Right hindlimb (tissue), 1 donor: ENCODE results near the gene IL17RA.

Source experiments
- DNase-seq: peaks from one replicate; pipeline ENCODE4 v3.0.0-alpha.2; 2018

IL17RA gene

GRCh38 chr22:17106785-17107546, 22.2 kb downstream of the IL17RA start:
- DNase-seq = no peak

GRCh38 chr22:17107547-17107810, 22.7 kb downstream of the IL17RA start:
- no peak for DNase-seq

GRCh38 chr22:17108256-17109112, 23.7 kb downstream of the IL17RA start:
- DNase-seq = no peak

GRCh38 chr22:17109113-17109865, 24.5 kb downstream of the IL17RA start:
- no peak for DNase-seq

- DNase-seq = no peak
Observed at GRCh38 chr22:17109976-17110375, 25.2 kb downstream of the IL17RA start.

GRCh38 chr22:17110791-17111550, 26.2 kb downstream of the IL17RA start:
- DNase-seq = no peak

GRCh38 chr22:17112491-17113042, 27.8 kb downstream of the IL17RA start:
- DNase-seq = no peak

GRCh38 chr22:17113600-17113999, 28.8 kb downstream of the IL17RA start:
- DNase-seq = no peak

- DNase-seq = no peak
Observed at GRCh38 chr22:17114173-17114897, 29.5 kb downstream of the IL17RA start.

GRCh38 chr22:17114898-17115235, 30.1 kb downstream of the IL17RA start:
- no peak for DNase-seq

GRCh38 chr22:17115236-17115635, 30.4 kb downstream of the IL17RA start:
- DNase-seq = no peak

- DNase-seq = no peak
Observed at GRCh38 chr22:17115945-17116565, 31.3 kb downstream of the IL17RA start.

GRCh38 chr22:17116572-17117330, 32.0 kb downstream of the IL17RA start:
- DNase-seq = no peak

- no peak for DNase-seq
Observed at GRCh38 chr22:17117400-17117799, 32.6 kb downstream of the IL17RA start.

GRCh38 chr22:17117890-17118289, 33.1 kb downstream of the IL17RA start:
- no peak for DNase-seq

GRCh38 chr22:17118342-17118741, 33.5 kb downstream of the IL17RA start:
- DNase-seq = no peak

GRCh38 chr22:17119481-17120202, 34.8 kb downstream of the IL17RA start:
- DNase-seq = no peak

GRCh38 chr22:17120281-17120680, 35.5 kb downstream of the IL17RA start:
- DNase-seq = peak; percentile 75

- DNase-seq = no peak
Observed at GRCh38 chr22:17120711-17121232, 36.0 kb downstream of the IL17RA start.
